ENCODE results near the gene FOXP3. TPM values are rescaled to one million over a fixed set of nuclear protein-coding genes. Genes with fewer than 3 reads are reported as not detected.

FOXP3 gene
- total and polyA plus RNA-seq, 11 donors: 0.11 to 1.4 TPM; not detected in 9

- TF ChIP-seq POLR2A (IDR thresholded peaks at IDR 0.05): no peak
- no peak for TF ChIP-seq CTCF (IDR thresholded peaks at IDR 0.05)
- no peaks in the 10 kb centered on the region for H3K27me3 ChIP-seq
- peaks cover 0 to 46% (median 15%) of the 10 kb centered on the region in 9 donors for H3K36me3 ChIP-seq
- no peak for DNase-seq
- intact Hi-C loops (cut with DNase I): no loop called here
- H3K4me1 ChIP-seq: no peaks in the 10 kb centered on the region
- 75 to 87% (median 86%) methylated on average over 3 to 12 of the region's 12 CpGs for WGBS, 4 donors
- no peaks in the 10 kb centered on the region for H3K9me3 ChIP-seq
- ATAC-seq: no peak
- no peak overlapping the region for H3K27ac ChIP-seq
- H3K4me3 ChIP-seq: no peak overlapping the region
Measured at GRCh38 chrX:49243166-49243565, 21.3 kb downstream of the FOXP3 start.

- H3K27ac ChIP-seq: no peak overlapping the region
- intact Hi-C loops (cut with DNase I): no loop called here
- H3K4me3 ChIP-seq: no peak overlapping the region
- no peaks in the 10 kb centered on the region for H3K27me3 ChIP-seq
- DNase-seq (no peak), ATAC-seq (no peak)
- 81 to 96% (median 92%) methylated on average over 12 of the region's 12 CpGs for WGBS, 4 donors
- H3K36me3 ChIP-seq: peaks cover 0 to 46% (median 15%) of the 10 kb centered on the region in 9 donors
- no peak for TF ChIP-seq CTCF (IDR thresholded peaks at IDR 0.05)
- no peaks in the 10 kb centered on the region for H3K9me3 ChIP-seq
- H3K4me1 ChIP-seq: no peaks in the 10 kb centered on the region
Measured at GRCh38 chrX:49242545-49243066, 21.9 kb downstream of the FOXP3 start.

GRCh38 chrX:49238735-49239134, 25.8 kb downstream of the FOXP3 start:
- no peak overlapping the region for H3K27ac ChIP-seq
- TF ChIP-seq POLR2A (IDR thresholded peaks at IDR 0.05): no peak
- TF ChIP-seq CTCF (IDR thresholded peaks at IDR 0.05): no peak
- H3K4me3 ChIP-seq: no peak overlapping the region
- peaks cover 0 to 15% (median 3%) of the 10 kb centered on the region in 9 donors for H3K36me3 ChIP-seq
- no peak for ATAC-seq
- no peaks in the 10 kb centered on the region for H3K27me3 ChIP-seq
- peaks cover 0 to 10% (median 0%) of the 10 kb centered on the region in 12 donors for H3K4me1 ChIP-seq
- WGBS, 4 donors: 77 to 88% (median 80%) methylated on average over 7 of the region's 7 CpGs
- no peaks in the 10 kb centered on the region for H3K9me3 ChIP-seq
- intact Hi-C loops (cut with DNase I): no loop called here
- no peak for DNase-seq

- Histone ChIP-seq H3K27ac (peak overlapping the region in 1 of 12 donors; percentile 58), H3K27me3 (no peaks in the 10 kb centered on the region), H3K9me3 (no peaks in the 10 kb centered on the region), H3K36me3 (no peaks in the 10 kb centered on the region), H3K4me1 (peaks cover 0 to 10% (median 0%) of the 10 kb centered on the region in 12 donors), H3K4me3 (no peak overlapping the region)
- ATAC-seq: peak in 1 of 4 donors; percentile 33
- 76 to 87% (median 81%) methylated on average over 9 of the region's 9 CpGs for WGBS, 4 donors
- DNase-seq: no peak
- intact Hi-C loops (cut with DNase I): no loop called here
- TF ChIP-seq POLR2A (IDR thresholded peaks at IDR 0.05) (no peak), CTCF (IDR thresholded peaks at IDR 0.05) (no peak)
Measured at GRCh38 chrX:49237060-49237459, 27.4 kb downstream of the FOXP3 start.
